Measurements from ENCODE around the gene SOX5. TPM values are rescaled to one million over a fixed set of nuclear protein-coding genes. Genes with fewer than 3 reads are reported as not detected.

The SOX5 gene
- total RNA-seq, 1 donor from 2014 or later = 21.1 TPM

DNA sequence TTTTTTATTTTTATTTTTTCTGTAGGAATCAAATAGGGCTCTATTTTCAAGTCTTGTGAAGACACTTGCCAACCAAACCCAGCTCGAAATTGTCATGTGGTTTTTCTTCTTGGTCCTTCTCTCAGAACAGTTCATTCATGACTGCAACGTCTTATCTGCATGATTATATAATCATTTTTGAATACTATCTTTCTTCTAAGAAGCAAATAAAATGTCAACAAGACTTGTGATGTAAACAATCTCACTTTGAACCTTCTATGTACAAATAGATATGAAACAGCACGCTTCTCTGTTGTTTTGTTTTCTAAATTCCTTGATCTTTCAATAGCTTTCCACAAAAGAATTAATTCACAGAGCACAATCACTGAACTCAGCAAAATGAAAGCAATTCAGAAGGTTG is 320.7 kb downstream of the SOX5 start:
- Histone ChIP-seq H3K9me3 (no peaks in the 10 kb centered on the region), H3K4me3 (no peak overlapping the region), H3K27ac (no peak overlapping the region), H3K27me3 (no peaks in the 10 kb centered on the region), H3K4me1 (no peaks in the 10 kb centered on the region), H3K36me3 (no peaks in the 10 kb centered on the region)
- TF ChIP-seq POLR2A (IDR thresholded peaks at IDR 0.05) = no peak
- TF ChIP-seq, protein P1, sequence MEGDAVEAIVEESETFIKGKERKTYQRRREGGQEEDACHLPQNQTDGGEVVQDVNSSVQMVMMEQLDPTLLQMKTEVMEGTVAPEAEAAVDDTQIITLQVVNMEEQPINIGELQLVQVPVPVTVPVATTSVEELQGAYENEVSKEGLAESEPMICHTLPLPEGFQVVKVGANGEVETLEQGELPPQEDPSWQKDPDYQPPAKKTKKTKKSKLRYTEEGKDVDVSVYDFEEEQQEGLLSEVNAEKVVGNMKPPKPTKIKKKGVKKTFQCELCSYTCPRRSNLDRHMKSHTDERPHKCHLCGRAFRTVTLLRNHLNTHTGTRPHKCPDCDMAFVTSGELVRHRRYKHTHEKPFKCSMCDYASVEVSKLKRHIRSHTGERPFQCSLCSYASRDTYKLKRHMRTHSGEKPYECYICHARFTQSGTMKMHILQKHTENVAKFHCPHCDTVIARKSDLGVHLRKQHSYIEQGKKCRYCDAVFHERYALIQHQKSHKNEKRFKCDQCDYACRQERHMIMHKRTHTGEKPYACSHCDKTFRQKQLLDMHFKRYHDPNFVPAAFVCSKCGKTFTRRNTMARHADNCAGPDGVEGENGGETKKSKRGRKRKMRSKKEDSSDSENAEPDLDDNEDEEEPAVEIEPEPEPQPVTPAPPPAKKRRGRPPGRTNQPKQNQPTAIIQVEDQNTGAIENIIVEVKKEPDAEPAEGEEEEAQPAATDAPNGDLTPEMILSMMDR (IDR thresholded peaks at IDR 0.05) = no peak
- intact Hi-C loops (cut with DNase I) = no loop called here
- DNase-seq (ENCODE audit: extremely low spot score in 2 of 2) = no peak

DNA sequence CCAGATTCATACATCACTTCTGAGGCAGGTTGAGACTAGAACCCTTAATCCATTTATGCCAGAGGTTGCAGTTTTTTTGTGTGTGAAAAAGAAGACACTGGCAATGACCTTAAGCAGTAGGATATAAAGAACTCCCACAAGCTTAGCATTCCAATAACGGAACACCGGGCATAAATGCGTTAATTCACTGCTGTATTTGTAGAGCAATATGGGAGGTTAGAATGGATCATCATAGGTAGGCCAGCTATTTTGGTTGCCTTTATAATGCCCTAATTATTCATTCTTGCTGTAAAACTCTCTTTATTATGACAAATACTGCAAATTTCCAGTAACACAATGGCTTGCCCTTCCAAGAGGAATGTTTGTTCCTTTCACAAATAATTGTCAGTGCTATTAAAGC is 322.7 kb downstream of the SOX5 start:
- intact Hi-C loops (cut with DNase I) = no loop called here
- H3K4me3 ChIP-seq = no peak overlapping the region
- H3K27ac ChIP-seq = no peak overlapping the region
- H3K9me3 ChIP-seq = no peaks in the 10 kb centered on the region
- DNase-seq (ENCODE audit: extremely low spot score in 2 of 2) = no peak
- no peaks in the 10 kb centered on the region for H3K36me3 ChIP-seq
- TF ChIP-seq POLR2A (IDR thresholded peaks at IDR 0.05) = no peak
- no peak for TF ChIP-seq POLR2AphosphoS5 (IDR thresholded peaks at IDR 0.05; ENCODE audit: insufficient read depth in 1 of 2, low read depth in 1 of 2)
- TF ChIP-seq, protein P1 (IDR thresholded peaks at IDR 0.05) = no peak
- H3K4me1 ChIP-seq = no peaks in the 10 kb centered on the region
- H3K27me3 ChIP-seq = no peaks in the 10 kb centered on the region

DNA sequence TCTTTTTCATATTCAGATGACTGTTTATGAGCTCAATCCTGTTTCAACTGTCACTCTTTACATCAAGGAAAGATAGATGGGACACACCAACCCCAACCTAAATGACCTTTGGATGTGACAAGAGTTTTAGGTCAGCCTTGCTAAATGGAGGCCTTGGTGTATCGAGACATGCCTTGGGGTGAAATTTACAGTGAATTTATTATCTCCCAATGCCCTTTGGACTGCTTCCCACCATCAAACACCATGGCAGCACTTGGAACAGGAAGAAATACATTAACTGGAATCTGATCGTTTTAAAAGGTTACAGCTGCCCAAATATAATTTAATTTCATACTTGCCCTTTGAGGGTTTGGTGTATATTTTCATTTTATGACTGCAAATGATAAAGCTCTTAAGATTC is 327.6 kb downstream of the SOX5 start:
- TF ChIP-seq POLR2A (IDR thresholded peaks at IDR 0.05) = no peak
- TF ChIP-seq, protein P1 (IDR thresholded peaks at IDR 0.05) = no peak
- no peak for TF ChIP-seq POLR2AphosphoS5 (IDR thresholded peaks at IDR 0.05; ENCODE audit: insufficient read depth in 1 of 2, low read depth in 1 of 2)
- no peak overlapping the region for H3K27ac ChIP-seq
- H3K4me1 ChIP-seq = no peaks in the 10 kb centered on the region
- H3K36me3 ChIP-seq = no peaks in the 10 kb centered on the region
- no peaks in the 10 kb centered on the region for H3K9me3 ChIP-seq
- no peaks in the 10 kb centered on the region for H3K27me3 ChIP-seq
- no peak for DNase-seq (ENCODE audit: extremely low spot score in 2 of 2)
- H3K4me3 ChIP-seq = no peak overlapping the region
- intact Hi-C loops (cut with DNase I) = no loop called here

DNA sequence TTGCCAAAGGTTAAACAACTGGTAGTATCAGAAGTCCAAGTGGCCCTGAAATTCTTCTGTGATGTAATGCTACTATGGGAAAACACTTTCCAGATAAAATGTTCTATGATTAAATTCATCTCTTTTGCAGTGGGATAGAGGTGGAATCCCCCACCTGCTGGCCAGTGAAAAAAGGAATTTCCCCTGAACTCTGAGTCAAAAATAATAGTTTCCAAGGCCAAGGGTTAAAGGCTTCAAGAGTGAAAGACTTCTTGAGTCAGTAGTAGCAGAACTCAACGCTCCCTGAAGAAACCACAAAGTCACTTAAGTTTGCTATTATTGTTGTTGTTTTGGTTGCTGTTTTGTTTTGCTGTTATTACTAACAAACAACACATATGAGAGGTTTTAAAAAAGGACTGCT is 330.8 kb downstream of the SOX5 start:
- no peak for DNase-seq (ENCODE audit: extremely low spot score in 2 of 2)
- no peaks in the 10 kb centered on the region for H3K4me1 ChIP-seq
- H3K4me3 ChIP-seq = no peak overlapping the region
- H3K36me3 ChIP-seq = no peaks in the 10 kb centered on the region
- no peaks in the 10 kb centered on the region for H3K27me3 ChIP-seq
- TF ChIP-seq, protein P1 (IDR thresholded peaks at IDR 0.05) = no peak
- no peaks in the 10 kb centered on the region for H3K9me3 ChIP-seq
- no peak overlapping the region for H3K27ac ChIP-seq
- intact Hi-C loops (cut with DNase I) = no loop called here

DNA sequence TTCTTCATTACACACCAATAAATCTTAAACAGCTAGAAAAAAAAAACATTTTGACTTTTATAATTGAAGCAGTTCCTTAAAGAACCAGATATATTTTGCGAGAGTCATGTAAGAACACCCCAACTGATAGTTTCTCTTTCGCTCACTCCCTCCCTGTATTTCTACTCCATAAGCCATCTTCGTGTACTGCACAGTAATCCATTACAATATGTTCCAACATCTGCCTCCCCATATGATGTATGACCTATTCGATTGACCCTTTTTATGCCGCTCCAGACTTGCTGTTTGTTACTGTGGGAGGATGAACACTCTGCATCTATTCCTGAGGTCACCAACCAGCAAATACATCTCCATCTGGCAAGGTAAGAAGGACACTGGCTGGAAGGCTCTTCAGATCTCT is 331.7 kb downstream of the SOX5 start:
- H3K4me1 ChIP-seq = no peaks in the 10 kb centered on the region
- H3K4me3 ChIP-seq = no peak overlapping the region
- H3K36me3 ChIP-seq = no peaks in the 10 kb centered on the region
- H3K27ac ChIP-seq = no peak overlapping the region
- intact Hi-C loops (cut with DNase I) = no loop called here
- TF ChIP-seq, protein P1 (IDR thresholded peaks at IDR 0.05) = no peak
- TF ChIP-seq POLR2A (IDR thresholded peaks at IDR 0.05) (no peak), POLR2AphosphoS5 (IDR thresholded peaks at IDR 0.05; ENCODE audit: insufficient read depth in 1 of 2, low read depth in 1 of 2) (no peak)
- no peak for DNase-seq (ENCODE audit: extremely low spot score in 2 of 2)
- H3K27me3 ChIP-seq = no peaks in the 10 kb centered on the region
- no peaks in the 10 kb centered on the region for H3K9me3 ChIP-seq

Measured in vagina (tissue), 2 donors.